Transverse colon (tissue), 4 donors: ENCODE measurements around the gene AGBL4. TPM values are rescaled to one million over a fixed set of nuclear protein-coding genes. Genes with fewer than 3 reads are reported as not detected.

Experiments used
- DNase-seq: peaks from one replicate; pipeline ENCODE4 v3.0.0-alpha.2; 2019
- H3K27ac ChIP-seq, 4 donors: fragments of 200-600 bp; sonication (generic); 2 replicates each; pipeline ENCODE4 v1.5.1; 2016 to 2018; ENCODE audit warnings: inconsistent platforms in 4 of 4
- H3K27me3 ChIP-seq: fragments of 200-600 bp; sonication (generic); 2 replicates; pipeline ENCODE4 v1.5.1; 2017; ENCODE audit warnings: inconsistent platforms
- H3K36me3 ChIP-seq, 4 donors: fragments of 200-600 bp; sonication (generic); 2 replicates each; pipeline ENCODE4 v1.5.1; 2017 to 2019; ENCODE audit warnings: inconsistent platforms in 4 of 4
- H3K4me1 ChIP-seq, 4 donors: fragments of 200-600 bp; sonication (generic); 2 replicates each; pipeline ENCODE4 v1.5.1; 2017 to 2020; ENCODE audit warnings: inconsistent platforms in 4 of 4
- H3K4me3 ChIP-seq, 4 donors: fragments of 200-600 bp; sonication (generic); 1 replicate in 1 of 4; 2 replicates in 3 of 4; pipeline versions ENCODE4 v1.5.1 to v1.6.1; 2017 to 2019; ENCODE audit warnings: inconsistent platforms in 4 of 4
- H3K9me3 ChIP-seq, 2 donors: fragments of 200-600 bp; sonication (generic); 2 replicates each; pipeline ENCODE4 v1.5.1; 2017 to 2019; ENCODE audit warnings: inconsistent platforms in 2 of 2
- CTCF ChIP-seq, 5 experiments: fragments of 200-600 bp in 3 of 5; fragments of 450-650 bp in 2 of 5; sonication (generic) in 3 of 5; IDR thresholded peaks; 1 replicate in 2 of 5; 2 replicates in 3 of 5; pipeline ENCODE4 v1.5.1; 2016 to 2017; ENCODE audit warnings: antibody characterized with exemption in 5 of 5, inconsistent platforms in 3 of 5, mild to moderate bottlenecking in 2 of 5, moderate library complexity in 1 of 5
- EP300 ChIP-seq: sonication (generic); formaldehyde crosslinking; IDR thresholded peaks from one replicate; pipeline ENCODE4 v1.6.1; 2017; ENCODE audit warnings: antibody characterized with exemption, low read depth
- POLR2A ChIP-seq: fragments of 450-650 bp; IDR thresholded peaks from one replicate; pipeline ENCODE4 v1.6.1; 2016; ENCODE audit warnings: antibody characterized with exemption, mild to moderate bottlenecking, moderate library complexity
- POLR2AphosphoS5 ChIP-seq, 3 donors: sonication (generic); formaldehyde crosslinking; IDR thresholded peaks; one replicate each; pipeline ENCODE4 v1.6.1; 2016; ENCODE audit warnings: antibody characterized with exemption in 3 of 3
- WGBS, 2 donors: methylation state at CpG; one replicate each; pipeline ENCODE4 v1.1.5; 2018; ENCODE audit warnings: low coverage in 1 of 2; 5-methylcytosine and 5-hydroxymethylcytosine counted together
- in situ Hi-C, 4 donors: fragments of 200-750 bp; cut with MboI; loops; one replicate each; pipeline versions ENCODE4 v1.15.0 to v1.15.1; 2017; ENCODE audit warnings: low sequenced_read_pairs in 3 of 4, low pct_ligation_motif_present in 1 of 4, low pct_unique_long_range_greater_than_20kb in 1 of 4
- intact Hi-C: fragments of 100-400 bp; cut with DNase I; formaldehyde crosslinking; loops from one replicate; pipeline ENCODE4 v1.15.1; 2023; ENCODE audit warnings: low total_unique reads
- total RNA-seq, 4 donors: library from RNA; depleted of rRNA; stranded (reverse); fragments of >200 nt; gene quantifications; one replicate each; pipeline ENCODE4 v1.1.0, GENCODE V29; 2016

AGBL4 gene
- total RNA-seq, 4 donors from 2014 or later, result 0.82 TPM; not detected in 3

- TF ChIP-seq POLR2AphosphoS5 (IDR thresholded peaks at IDR 0.05) (no peak), CTCF (IDR thresholded peaks at IDR 0.05) (no peak), POLR2A (no peak), EP300 (no peak)
- DNase-seq, result no peak
- intact Hi-C loops (no loop called here), in situ Hi-C loops (no loop called here)
- Histone ChIP-seq H3K27ac (no peak overlapping the region), H3K27me3 (no peaks in the 10 kb centered on the region), H3K36me3 (no peaks in the 10 kb centered on the region), H3K9me3 (no peaks in the 10 kb centered on the region), H3K4me1 (no peaks in the 10 kb centered on the region), H3K4me3 (no peak overlapping the region)
- 75 to 85% methylated on average over 1 to 2 of the region's 2 CpGs for WGBS, 2 donors
These were observed 393.6 kb downstream of the AGBL4 start for GRCh38 chr1:49630156-49630555.

GRCh38 chr1:49627781-49628180, 396.0 kb downstream of the AGBL4 start:
- H3K4me3 ChIP-seq, result no peak overlapping the region
- DNase-seq, result no peak
- 60 to 73% methylated on average over 1 to 3 of the region's 3 CpGs for WGBS, 2 donors

GRCh38 chr1:49626472-49626871, 397.3 kb downstream of the AGBL4 start:
- Histone ChIP-seq H3K36me3 (no peaks in the 10 kb centered on the region), H3K4me1 (no peaks in the 10 kb centered on the region)

More at GRCh38 chr1:49627781-49628180, 396.0 kb downstream of the AGBL4 start:
- TF ChIP-seq POLR2A, result no peak
- TF ChIP-seq POLR2AphosphoS5 (IDR thresholded peaks at IDR 0.05), result no peak
- no peak for TF ChIP-seq CTCF (IDR thresholded peaks at IDR 0.05)
- no peak for TF ChIP-seq EP300
- in situ Hi-C loops (no loop called here), intact Hi-C loops (no loop called here)
- H3K27me3 ChIP-seq, result no peaks in the 10 kb centered on the region
- H3K36me3 ChIP-seq, result no peaks in the 10 kb centered on the region
- no peak overlapping the region for H3K27ac ChIP-seq
- no peaks in the 10 kb centered on the region for H3K9me3 ChIP-seq
- H3K4me1 ChIP-seq, result no peaks in the 10 kb centered on the region

GRCh38 chr1:49622877-49623276, 400.9 kb downstream of the AGBL4 start:
- no peak overlapping the region for H3K4me3 ChIP-seq
- in situ Hi-C loops (no loop called here), intact Hi-C loops (no loop called here)
- no peaks in the 10 kb centered on the region for H3K27me3 ChIP-seq
- no peak overlapping the region for H3K27ac ChIP-seq
- 86 to 91% methylated on average over 3 of the region's 3 CpGs for WGBS, 2 donors
- H3K36me3 ChIP-seq, result no peaks in the 10 kb centered on the region
- no peaks in the 10 kb centered on the region for H3K4me1 ChIP-seq
- DNase-seq, result no peak
- no peaks in the 10 kb centered on the region for H3K9me3 ChIP-seq
- TF ChIP-seq POLR2AphosphoS5 (IDR thresholded peaks at IDR 0.05) (no peak), POLR2A (no peak), EP300 (no peak), CTCF (IDR thresholded peaks at IDR 0.05) (no peak)

More at GRCh38 chr1:49626472-49626871, 397.3 kb downstream of the AGBL4 start:
- TF ChIP-seq POLR2AphosphoS5 (IDR thresholded peaks at IDR 0.05) (no peak), CTCF (IDR thresholded peaks at IDR 0.05) (no peak), POLR2A (no peak), EP300 (no peak)
- H3K27ac ChIP-seq, result no peak overlapping the region
- in situ Hi-C loops (no loop called here), intact Hi-C loops (no loop called here)
- no peak for DNase-seq
- H3K27me3 ChIP-seq, result no peaks in the 10 kb centered on the region
- H3K4me3 ChIP-seq, result no peak overlapping the region
- no peaks in the 10 kb centered on the region for H3K9me3 ChIP-seq
